SK-N-SH (cell line): ENCODE measurements around the gene LIPM. TPM values are rescaled to one million over a fixed set of nuclear protein-coding genes. Genes with fewer than 3 reads are reported as not detected.

Source experiments
- CTCF ChIA-PET: fragments of 300-600, 350-600 bp; formaldehyde crosslinking; extraction: SDS; loops from one replicate; lab custom pipeline; 2021; lab: Yijun Ruan, JAX
- POLR2A ChIA-PET: fragments of 350-600 bp; sonication (Branson Sonifier 250); formaldehyde crosslinking; extraction: SDS; loops from one replicate; lab custom pipeline; 2020; ENCODE audit warnings: antibody characterized with exemption, inconsistent platforms; lab: Yijun Ruan, JAX
- DNase-seq: peaks from one replicate; pipeline ENCODE4 v3.0.0; 2012
- H2AFZ ChIP-seq: fragments of 200-600 bp; sonication (generic); 2 replicates; pipeline ENCODE4 v1.8.1; 2016; ENCODE audit warnings: antibody characterized with exemption, mild to moderate bottlenecking, low read depth
- H3F3A ChIP-seq: fragments of 200-600 bp; sonication (generic); replicated peaks from 2 replicates; pipeline ENCODE3; 2016; ENCODE audit warnings: antibody characterized with exemption, mild to moderate bottlenecking; ENCODE audit not compliant: insufficient read depth
- H3K27ac ChIP-seq, 2 experiments: fragments of 200-500 bp in 1 of 2; fragments of 200-600 bp in 1 of 2; sonication (Bioruptor generic) in 1 of 2; sonication (generic), shearing (Covaris generic) in 1 of 2; 2 replicates each; pipeline versions ENCODE4 v1.5.1 to v1.6.1; 2014 to 2016; ENCODE audit warnings: low read depth in 2 of 2, inconsistent platforms in 1 of 2, low read length in 1 of 2, mild to moderate bottlenecking in 1 of 2, mixed read lengths in 1 of 2
- H3K27me3 ChIP-seq: fragments of 200-600 bp; sonication (generic), shearing (Covaris generic); 2 replicates; pipeline ENCODE4 v1.6.1; 2016; ENCODE audit warnings: mixed run types; ENCODE audit not compliant: insufficient read depth
- H3K36me3 ChIP-seq, 2 experiments: fragments of 200-500 bp in 1 of 2; fragments of 200-600 bp in 1 of 2; sonication (Bioruptor generic) in 1 of 2; sonication (generic) in 1 of 2; replicated peaks in 1 of 2; 2 replicates each; pipeline versions ENCODE3 to v1.5.1; 2014 to 2016; ENCODE audit warnings: low read length in 1 of 2, mild to moderate bottlenecking in 1 of 2; ENCODE audit not compliant: insufficient read depth in 2 of 2, control insufficient read depth in 1 of 2
- H3K4me1 ChIP-seq, 2 experiments: fragments of 200-500 bp in 1 of 2; fragments of 200-600 bp in 1 of 2; sonication (Bioruptor generic) in 1 of 2; sonication (generic), shearing (Covaris generic) in 1 of 2; 2 replicates each; pipeline versions ENCODE4 v1.5.1 to v1.6.1; 2014 to 2016; ENCODE audit warnings: low read depth in 1 of 2, low read length in 1 of 2, mixed run types in 1 of 2; ENCODE audit not compliant: insufficient read depth in 2 of 2, control insufficient read depth in 1 of 2
- H3K4me2 ChIP-seq: fragments of 200-600 bp; sonication (generic), shearing (Covaris generic); 2 replicates; pipeline ENCODE4 v1.6.1; 2017; ENCODE audit warnings: mixed run types
- H3K4me3 ChIP-seq, 2 experiments: fragments of 200-500 bp in 1 of 2; fragments of 200-600 bp in 1 of 2; sonication (Bioruptor generic) in 1 of 2; sonication (generic), shearing (Covaris generic) in 1 of 2; 2 replicates each; pipeline versions ENCODE4 v1.5.1 to v1.8.1; 2014 to 2016; ENCODE audit warnings: low read depth in 2 of 2, inconsistent platforms in 1 of 2, low read length in 1 of 2, mild to moderate bottlenecking in 1 of 2, mixed read lengths in 1 of 2, moderate library complexity in 1 of 2
- H3K79me2 ChIP-seq: fragments of 200-600 bp; sonication (generic); 2 replicates; pipeline ENCODE4 v1.8.1; 2017; ENCODE audit warnings: mild to moderate bottlenecking; ENCODE audit not compliant: insufficient read depth
- H3K9ac ChIP-seq: fragments of 200-600 bp; sonication (generic); 2 replicates; pipeline ENCODE4 v1.6.1; 2017; ENCODE audit warnings: mixed run types
- H3K9me2 ChIP-seq: fragments of 200-600 bp; sonication (generic); 2 replicates; pipeline ENCODE4 v1.6.1; 2017; ENCODE audit warnings: mixed run types
- H3K9me3 ChIP-seq: fragments of 200-600 bp; sonication (generic); 2 replicates; pipeline ENCODE4 v1.6.1; 2017; ENCODE audit warnings: mixed run types, mild to moderate bottlenecking, moderate library complexity
- H4K20me1 ChIP-seq: fragments of 200-600 bp; sonication (generic); 2 replicates; pipeline ENCODE4 v1.6.1; 2017; ENCODE audit warnings: mild to moderate bottlenecking, mixed run types; ENCODE audit not compliant: insufficient read depth
- CHD2 ChIP-seq: fragments of 150-350 bp; IDR thresholded peaks from 2 replicates; pipeline ENCODE4 v1.6.1; 2018; ENCODE audit warnings: low read length; ENCODE audit not compliant: partially characterized antibody
- FOSL2 ChIP-seq: IDR thresholded peaks from 2 replicates; pipeline ENCODE4 v1.4.0; 2012; ENCODE audit warnings: low read depth, mild to moderate bottlenecking, moderate library complexity, borderline replicate concordance
- MXI1 ChIP-seq: IDR thresholded peaks from 2 replicates; pipeline ENCODE4 v1.6.1; 2012; ENCODE audit warnings: mild to moderate bottlenecking, low read depth, low read length, improper control_type of control experiment
- NFIC ChIP-seq: IDR thresholded peaks from 2 replicates; pipeline ENCODE4 v1.4.0; 2012; ENCODE audit warnings: borderline replicate concordance
- RAD21 ChIP-seq: IDR thresholded peaks from 2 replicates; pipeline ENCODE4 v1.6.1; 2012; ENCODE audit warnings: mild to moderate bottlenecking, low read length
- RCOR1 ChIP-seq: fragments of 150-350 bp; IDR thresholded peaks from 2 replicates; pipeline ENCODE4 v1.6.1; 2017; ENCODE audit warnings: antibody characterized with exemption, low read length
- RFX5 ChIP-seq: IDR thresholded peaks from 2 replicates; pipeline ENCODE4 v1.6.1; 2012; ENCODE audit warnings: mild to moderate bottlenecking, improper control_type of control experiment, low read length
- TEAD4 ChIP-seq: IDR thresholded peaks from 2 replicates; pipeline ENCODE4 v1.4.0; 2012; ENCODE audit warnings: mild to moderate bottlenecking, borderline replicate concordance; ENCODE audit not compliant: insufficient read depth
- ZBTB33 ChIP-seq: IDR thresholded peaks from 2 replicates; pipeline ENCODE4 v1.4.0; 2012; ENCODE audit warnings: low read depth, borderline replicate concordance
- WGBS: methylation state at CpG from one replicate; pipeline ENCODE4 v1.1.6; 2017; ENCODE audit warnings: low lambda C conversion rate; 5-methylcytosine and 5-hydroxymethylcytosine counted together
- polyA plus RNA-seq, 3 experiments: library from polyadenylated mRNA; depleted of rRNA; stranded (reverse); fragments of >200 nt; gene quantifications; 2 replicates each; pipeline ENCODE4 v1.2.3, GENCODE V29; 2012
- TF ChIP-seq, protein P1 (sequence below): fragments of 200-600 bp; sonication (generic); IDR thresholded peaks from 2 replicates; pipeline ENCODE4 v1.6.1; 2017; ENCODE audit warnings: antibody characterized with exemption, mild to moderate bottlenecking, moderate library complexity

LIPM gene
- polyA plus RNA-seq, 1 of the 3 experiments (the other 2 are of a cell fraction): not detected

DNA sequence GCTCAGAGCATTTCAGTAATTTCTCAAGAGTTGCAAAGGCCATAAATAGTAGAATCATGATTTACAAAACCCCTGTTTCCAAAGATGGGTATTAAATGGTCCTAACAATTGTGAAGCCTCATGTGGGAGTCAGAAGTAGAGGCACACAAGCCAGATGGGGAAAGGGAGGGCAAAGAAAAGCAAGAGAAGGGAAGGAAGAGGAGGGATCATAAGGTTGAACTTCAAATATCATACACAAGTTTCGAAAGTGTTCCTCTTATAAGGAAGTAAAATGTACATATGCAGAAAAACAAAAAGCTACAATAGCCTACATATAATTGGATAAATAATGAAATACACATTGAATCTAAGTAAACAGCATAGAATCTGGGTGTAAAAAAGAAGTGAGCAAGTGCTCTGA is 36.7 kb upstream of the LIPM start (continued):
- TF ChIP-seq CHD2 (no peak), ZBTB33 (no peak), MXI1 (no peak)
- TF ChIP-seq, protein P1, sequence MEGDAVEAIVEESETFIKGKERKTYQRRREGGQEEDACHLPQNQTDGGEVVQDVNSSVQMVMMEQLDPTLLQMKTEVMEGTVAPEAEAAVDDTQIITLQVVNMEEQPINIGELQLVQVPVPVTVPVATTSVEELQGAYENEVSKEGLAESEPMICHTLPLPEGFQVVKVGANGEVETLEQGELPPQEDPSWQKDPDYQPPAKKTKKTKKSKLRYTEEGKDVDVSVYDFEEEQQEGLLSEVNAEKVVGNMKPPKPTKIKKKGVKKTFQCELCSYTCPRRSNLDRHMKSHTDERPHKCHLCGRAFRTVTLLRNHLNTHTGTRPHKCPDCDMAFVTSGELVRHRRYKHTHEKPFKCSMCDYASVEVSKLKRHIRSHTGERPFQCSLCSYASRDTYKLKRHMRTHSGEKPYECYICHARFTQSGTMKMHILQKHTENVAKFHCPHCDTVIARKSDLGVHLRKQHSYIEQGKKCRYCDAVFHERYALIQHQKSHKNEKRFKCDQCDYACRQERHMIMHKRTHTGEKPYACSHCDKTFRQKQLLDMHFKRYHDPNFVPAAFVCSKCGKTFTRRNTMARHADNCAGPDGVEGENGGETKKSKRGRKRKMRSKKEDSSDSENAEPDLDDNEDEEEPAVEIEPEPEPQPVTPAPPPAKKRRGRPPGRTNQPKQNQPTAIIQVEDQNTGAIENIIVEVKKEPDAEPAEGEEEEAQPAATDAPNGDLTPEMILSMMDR: no peak

DNA sequence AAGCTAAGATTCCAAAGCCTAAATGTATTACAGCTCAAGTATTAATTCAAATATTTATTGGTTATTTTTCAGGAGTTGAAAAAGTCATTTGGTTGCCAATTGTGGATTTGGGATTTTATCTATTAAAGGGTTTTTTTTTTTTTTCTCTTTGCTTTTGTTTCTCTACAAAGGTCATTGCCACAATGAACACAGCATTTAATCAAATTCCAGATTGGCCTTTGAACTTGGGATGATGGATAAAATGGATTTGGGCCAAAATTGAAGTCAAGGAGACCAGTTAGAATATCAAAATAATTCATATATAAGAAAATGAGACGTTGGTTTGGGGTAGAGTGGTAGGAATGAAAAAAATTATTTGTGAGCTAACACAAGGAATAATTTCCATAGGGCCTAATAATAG is 33.1 kb upstream of the LIPM start:
- Histone ChIP-seq H2AFZ (no peak overlapping the region), H3K27me3 (no peaks in the 10 kb centered on the region), H3K79me2 (no peaks in the 10 kb centered on the region), H3K9me3 (0 out of 2 replicates have a peak, but pooled peaks cover 7% of the 10 kb centered on the region), H3K27ac (no peak overlapping the region), H3K9ac (no peak overlapping the region), H4K20me1 (no peaks in the 10 kb centered on the region), H3K4me1 (no peaks in the 10 kb centered on the region), H3K4me2 (no peak overlapping the region), H3K36me3 (no peaks in the 10 kb centered on the region), H3K9me2 (no peaks in the 10 kb centered on the region), H3F3A (peaks cover 5% of the 10 kb centered on the region), H3K4me3 (no peak overlapping the region)
- POLR2A ChIA-PET: no interaction called here
- no peak for DNase-seq
- TF ChIP-seq RCOR1 (no peak), RFX5 (no peak), NFIC (no peak), FOSL2 (no peak), MXI1 (no peak), RAD21 (no peak), TEAD4 (no peak)
- TF ChIP-seq, protein P1: no peak
- 40% methylated on average over 1 of the region's 1 CpG for WGBS
- CTCF ChIA-PET: interaction anchor here (1.3 to 2.6 kb wide), 4 partner anchors 9 to 163 kb away, joined by 3 to 6 read pairs (median 4); no protein-coding TSS in a partner anchor
